Measurements from ENCODE around the gene CEP290.

The CEP290 gene

DNA sequence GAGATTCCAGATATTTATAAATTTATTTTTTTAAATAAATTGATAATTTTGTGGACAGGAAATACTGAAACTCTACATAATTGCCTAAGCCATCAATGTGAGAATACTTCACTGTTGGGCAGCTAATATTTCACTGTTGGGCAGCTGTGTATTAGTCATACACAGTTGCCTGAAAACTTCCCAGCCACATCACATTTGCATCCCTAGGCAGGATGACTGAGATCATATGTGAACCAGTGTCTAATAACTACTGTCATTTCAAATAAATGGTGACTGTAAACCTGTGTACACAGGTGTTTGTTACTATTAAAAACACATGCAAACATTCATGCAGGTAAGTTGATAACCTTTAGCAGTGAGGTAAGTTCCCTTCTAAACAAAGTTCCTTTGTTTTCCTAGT, 44.1 kb upstream of the CEP290 start:
- peaks cover 4 to 38% of the 10 kb centered on the region in 2 experiments for H3K36me3 ChIP-seq (ENCODE audit: control insufficient read depth in 1 of 2, insufficient read depth in 2 of 2, low read depth in 1 of 2, low read length in 2 of 2)
- no peak overlapping the region for H3K14ac ChIP-seq (ENCODE audit: low read length in 2 of 2)
- H3K9me3 ChIP-seq (ENCODE audit: control insufficient read depth, low read length): no peaks in the 10 kb centered on the region
- no peaks in the 10 kb centered on the region for H3K4me1 ChIP-seq (ENCODE audit: control insufficient read depth, insufficient read depth, low read depth, low read length)
- no peak overlapping the region for H2AFZ ChIP-seq (ENCODE audit: low read depth, low read length)
- no peak overlapping the region for H2BK120ac ChIP-seq (ENCODE audit: low read depth, low read length)
- peak; percentile 57 for DNase-seq
- no peak overlapping the region for H3K27ac ChIP-seq (ENCODE audit: low read length, poor library complexity, severe bottlenecking)
- no peak overlapping the region for H2BK15ac ChIP-seq (ENCODE audit: low read depth, poor library complexity, severe bottlenecking)
- no peak overlapping the region for H2AK5ac ChIP-seq (ENCODE audit: low read length, severe bottlenecking)
- H4K8ac ChIP-seq (ENCODE audit: low read length): no peak overlapping the region
- H3K27me3 ChIP-seq (ENCODE audit: control insufficient read depth in 1 of 2, insufficient read depth in 1 of 2, low read length in 2 of 2): no peaks in the 10 kb centered on the region
- H2BK12ac ChIP-seq (ENCODE audit: low read length in 2 of 2): no peak overlapping the region
- no peak overlapping the region for H4K91ac ChIP-seq (ENCODE audit: low read length)
- H3K9ac ChIP-seq (ENCODE audit: low read length): no peak overlapping the region
- no peak overlapping the region for H3K4me2 ChIP-seq (ENCODE audit: low read length, poor library complexity, severe bottlenecking)
- H3K4me3 ChIP-seq (ENCODE audit: insufficient read depth in 1 of 2, low read depth in 1 of 2, low read length in 2 of 2): no peak overlapping the region
- H2BK5ac ChIP-seq (ENCODE audit: low read depth, low read length, poor library complexity, severe bottlenecking): no peak overlapping the region
- no peak overlapping the region for H3K23ac ChIP-seq (ENCODE audit: low read length in 2 of 2)
- H3K79me1 ChIP-seq (replicated peaks; ENCODE audit: low read length, poor library complexity, severe bottlenecking): peaks cover 6% of the 10 kb centered on the region
- H3K4ac ChIP-seq (ENCODE audit: low read depth in 1 of 2, low read length in 2 of 2): no peak overlapping the region
- H3K18ac ChIP-seq (ENCODE audit: low read depth in 1 of 2, low read length in 2 of 2): no peak overlapping the region

DNA sequence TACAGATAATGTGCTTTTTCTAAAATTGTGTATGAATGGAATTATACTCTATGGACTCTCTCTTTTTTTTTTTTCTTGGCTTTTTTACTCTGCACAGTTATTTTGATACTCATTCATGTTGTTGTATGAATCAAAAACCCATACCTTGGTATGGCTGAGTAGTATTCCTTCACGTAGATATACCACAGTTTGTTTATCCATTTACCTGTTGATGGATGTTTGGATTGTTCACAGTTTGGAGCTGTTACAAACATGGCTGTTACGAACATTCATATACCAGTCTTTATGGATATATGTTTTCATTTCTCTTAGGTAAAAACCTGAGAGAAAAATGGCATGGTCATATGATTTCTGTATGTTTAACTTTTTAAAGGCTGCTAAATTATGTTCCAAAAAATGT, 43.4 kb upstream of the CEP290 start:
- Histone ChIP-seq H2BK120ac (ENCODE audit: low read depth, low read length) (no peak overlapping the region), H4K91ac (ENCODE audit: low read length) (no peak overlapping the region), H2BK5ac (ENCODE audit: low read depth, low read length, poor library complexity, severe bottlenecking) (no peak overlapping the region), H3K4ac (ENCODE audit: low read depth in 1 of 2, low read length in 2 of 2) (no peak overlapping the region), H3K36me3 (ENCODE audit: control insufficient read depth in 1 of 2, insufficient read depth in 2 of 2, low read depth in 1 of 2, low read length in 2 of 2) (peaks cover 4 to 38% of the 10 kb centered on the region in 2 experiments), H3K27me3 (ENCODE audit: control insufficient read depth in 1 of 2, insufficient read depth in 1 of 2, low read length in 2 of 2) (no peaks in the 10 kb centered on the region), H3K4me2 (ENCODE audit: low read length, poor library complexity, severe bottlenecking) (no peak overlapping the region), H3K9me3 (ENCODE audit: control insufficient read depth, low read length) (no peaks in the 10 kb centered on the region), H3K27ac (ENCODE audit: low read length, poor library complexity, severe bottlenecking) (no peak overlapping the region), H3K4me3 (ENCODE audit: insufficient read depth in 1 of 2, low read depth in 1 of 2, low read length in 2 of 2) (no peak overlapping the region), H2AK5ac (ENCODE audit: low read length, severe bottlenecking) (no peak overlapping the region), H2AFZ (ENCODE audit: low read depth, low read length) (no peak overlapping the region), H3K14ac (ENCODE audit: low read length in 2 of 2) (no peak overlapping the region), H4K8ac (ENCODE audit: low read length) (no peak overlapping the region), H3K18ac (ENCODE audit: low read depth in 1 of 2, low read length in 2 of 2) (no peak overlapping the region), H2BK12ac (ENCODE audit: low read length in 2 of 2) (no peak overlapping the region), H3K4me1 (ENCODE audit: control insufficient read depth, insufficient read depth, low read depth, low read length) (no peaks in the 10 kb centered on the region), H3K79me1 (replicated peaks; ENCODE audit: low read length, poor library complexity, severe bottlenecking) (peaks cover 7% of the 10 kb centered on the region), H3K9ac (ENCODE audit: low read length) (no peak overlapping the region), H2BK15ac (ENCODE audit: low read depth, poor library complexity, severe bottlenecking) (no peak overlapping the region), H3K23ac (ENCODE audit: low read length in 2 of 2) (no peak overlapping the region)
- DNase-seq: no peak
- WGBS: no CpG with 5 or more reads among the region's 2 CpGs

DNA sequence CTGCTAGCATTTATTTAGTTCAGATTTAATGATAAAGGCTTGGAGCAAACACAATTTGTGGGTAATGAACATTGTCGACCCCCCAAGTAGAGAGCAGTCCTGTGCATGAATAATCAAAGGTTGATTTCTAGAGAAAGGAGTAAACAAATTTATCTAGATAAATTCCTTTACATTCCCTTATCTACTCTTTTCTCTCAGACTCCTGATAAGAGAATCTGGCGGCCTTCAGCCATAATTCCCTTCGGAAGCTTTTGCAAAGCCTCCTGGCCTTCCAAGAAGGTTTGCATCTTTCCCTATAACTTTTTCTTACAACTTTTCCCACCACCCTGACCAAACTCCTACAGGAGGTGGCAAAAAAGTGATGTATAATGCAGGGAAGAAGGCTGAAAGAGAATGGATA, 42.3 kb upstream of the CEP290 start:
- no peak for DNase-seq
- Histone ChIP-seq H3K79me1 (replicated peaks; ENCODE audit: low read length, poor library complexity, severe bottlenecking) (peaks cover 7% of the 10 kb centered on the region), H3K36me3 (ENCODE audit: control insufficient read depth in 1 of 2, insufficient read depth in 2 of 2, low read depth in 1 of 2, low read length in 2 of 2) (peaks cover 4 to 44% of the 10 kb centered on the region in 2 experiments), H2BK120ac (ENCODE audit: low read depth, low read length) (no peak overlapping the region), H3K4me3 (ENCODE audit: insufficient read depth in 1 of 2, low read depth in 1 of 2, low read length in 2 of 2) (no peak overlapping the region), H3K9me3 (ENCODE audit: control insufficient read depth, low read length) (no peaks in the 10 kb centered on the region), H3K27ac (ENCODE audit: low read length, poor library complexity, severe bottlenecking) (no peak overlapping the region), H3K14ac (ENCODE audit: low read length in 2 of 2) (no peak overlapping the region), H4K8ac (ENCODE audit: low read length) (no peak overlapping the region), H3K4me1 (ENCODE audit: control insufficient read depth, insufficient read depth, low read depth, low read length) (no peaks in the 10 kb centered on the region), H3K4ac (ENCODE audit: low read depth in 1 of 2, low read length in 2 of 2) (no peak overlapping the region), H2BK15ac (ENCODE audit: low read depth, poor library complexity, severe bottlenecking) (no peak overlapping the region), H4K91ac (ENCODE audit: low read length) (no peak overlapping the region), H3K4me2 (ENCODE audit: low read length, poor library complexity, severe bottlenecking) (no peak overlapping the region), H3K23ac (ENCODE audit: low read length in 2 of 2) (no peak overlapping the region), H3K27me3 (ENCODE audit: control insufficient read depth in 1 of 2, insufficient read depth in 1 of 2, low read length in 2 of 2) (no peaks in the 10 kb centered on the region), H2AK5ac (ENCODE audit: low read length, severe bottlenecking) (no peak overlapping the region), H2BK12ac (ENCODE audit: low read length in 2 of 2) (no peak overlapping the region), H3K9ac (ENCODE audit: low read length) (no peak overlapping the region), H2BK5ac (ENCODE audit: low read depth, low read length, poor library complexity, severe bottlenecking) (no peak overlapping the region), H3K18ac (ENCODE audit: low read depth in 1 of 2, low read length in 2 of 2) (no peak overlapping the region), H2AFZ (ENCODE audit: low read depth, low read length) (no peak overlapping the region)
- 75% methylated on average over 3 of the region's 3 CpGs for WGBS

DNA sequence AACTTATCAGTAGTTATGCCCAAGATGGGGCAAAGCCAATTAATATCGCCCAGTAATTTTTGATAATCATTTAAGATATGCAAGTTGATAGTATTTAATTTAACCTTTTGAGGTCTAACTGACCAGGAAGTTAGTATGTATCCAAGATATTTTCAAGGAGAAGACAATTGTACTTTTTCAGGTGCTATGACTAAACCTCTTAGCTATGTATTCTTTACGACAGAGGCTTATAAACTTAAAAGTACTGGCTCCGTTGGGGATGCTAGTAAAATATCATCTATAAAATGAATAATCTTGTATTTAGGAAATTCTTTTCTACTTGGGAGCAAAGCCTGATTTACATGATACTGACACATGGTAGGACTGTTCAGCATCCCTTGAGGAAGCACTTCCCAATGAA, 40.5 kb upstream of the CEP290 start:
- H3K9ac ChIP-seq (ENCODE audit: low read length): no peak overlapping the region
- H2BK5ac ChIP-seq (ENCODE audit: low read depth, low read length, poor library complexity, severe bottlenecking): no peak overlapping the region
- no peak overlapping the region for H3K4me3 ChIP-seq (ENCODE audit: insufficient read depth in 1 of 2, low read depth in 1 of 2, low read length in 2 of 2)
- peaks cover 7% of the 10 kb centered on the region for H3K79me1 ChIP-seq (replicated peaks; ENCODE audit: low read length, poor library complexity, severe bottlenecking)
- no peak overlapping the region for H2BK12ac ChIP-seq (ENCODE audit: low read length in 2 of 2)
- no peak overlapping the region for H3K14ac ChIP-seq (ENCODE audit: low read length in 2 of 2)
- no peaks in the 10 kb centered on the region for H3K27me3 ChIP-seq (ENCODE audit: control insufficient read depth in 1 of 2, insufficient read depth in 1 of 2, low read length in 2 of 2)
- H3K4me2 ChIP-seq (ENCODE audit: low read length, poor library complexity, severe bottlenecking): no peak overlapping the region
- no peak overlapping the region for H2BK120ac ChIP-seq (ENCODE audit: low read depth, low read length)
- no peak overlapping the region for H3K27ac ChIP-seq (ENCODE audit: low read length, poor library complexity, severe bottlenecking)
- DNase-seq: no peak
- no peak overlapping the region for H2AFZ ChIP-seq (ENCODE audit: low read depth, low read length)
- H3K18ac ChIP-seq (ENCODE audit: low read depth in 1 of 2, low read length in 2 of 2): no peak overlapping the region
- no peak overlapping the region for H2BK15ac ChIP-seq (ENCODE audit: low read depth, poor library complexity, severe bottlenecking)
- no CpG with 5 or more reads among the region's 3 CpGs for WGBS
- H3K9me3 ChIP-seq (ENCODE audit: control insufficient read depth, low read length): no peaks in the 10 kb centered on the region
- no peaks in the 10 kb centered on the region for H3K4me1 ChIP-seq (ENCODE audit: control insufficient read depth, insufficient read depth, low read depth, low read length)
- H3K23ac ChIP-seq (ENCODE audit: low read length in 2 of 2): no peak overlapping the region
- H4K91ac ChIP-seq (ENCODE audit: low read length): no peak overlapping the region
- H2AK5ac ChIP-seq (ENCODE audit: low read length, severe bottlenecking): no peak overlapping the region
- H4K8ac ChIP-seq (ENCODE audit: low read length): no peak overlapping the region
- H3K4ac ChIP-seq (ENCODE audit: low read depth in 1 of 2, low read length in 2 of 2): no peak overlapping the region
- H3K36me3 ChIP-seq (ENCODE audit: control insufficient read depth in 1 of 2, insufficient read depth in 2 of 2, low read depth in 1 of 2, low read length in 2 of 2): peaks cover 4 to 57% of the 10 kb centered on the region in 2 experiments
